ENCODE results near the gene SSNA1. TPM values are rescaled to one million over a fixed set of nuclear protein-coding genes. Genes with fewer than 3 reads are reported as not detected.

SSNA1 gene
- polyA plus RNA-seq, 1 donor from 2014 or later, result 170 TPM

DNA sequence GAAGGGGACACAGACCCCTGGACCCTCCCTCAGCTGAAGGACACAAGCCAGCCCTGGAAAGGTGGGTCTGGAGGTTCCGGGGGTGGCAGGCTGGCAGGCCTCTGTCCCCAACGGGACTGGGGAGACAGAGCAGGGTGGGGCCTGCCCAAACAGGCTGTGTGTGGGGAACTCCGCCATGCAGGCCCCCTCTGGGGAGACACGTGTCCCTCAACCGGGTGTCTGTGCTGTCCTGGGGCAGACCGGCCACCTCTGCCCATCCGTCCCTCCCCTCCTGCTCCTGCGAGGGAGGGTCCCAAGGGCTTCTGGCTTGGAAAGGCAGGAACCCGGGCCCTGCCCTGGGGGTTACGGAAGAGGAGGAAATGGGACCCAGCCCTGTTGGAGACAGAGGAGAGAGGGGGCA is 43.6 kb downstream of the SSNA1 start:
- no peaks in the 10 kb centered on the region for H3F3A ChIP-seq (ENCODE audit: insufficient read depth, low read length, poor library complexity, severe bottlenecking)
- no peak overlapping the region for H3K4me3 ChIP-seq (ENCODE audit: low read length)
- H3K36me3 ChIP-seq (ENCODE audit: insufficient read depth, low read length), result no peaks in the 10 kb centered on the region
- H4K20me1 ChIP-seq (ENCODE audit: insufficient read depth), result no peaks in the 10 kb centered on the region
- no peak overlapping the region for H3K27ac ChIP-seq (ENCODE audit: low read length)
- no peaks in the 10 kb centered on the region for H3K9me2 ChIP-seq (ENCODE audit: insufficient read depth, low read length)
- no peaks in the 10 kb centered on the region for H3K79me2 ChIP-seq (replicated peaks; ENCODE audit: insufficient read depth, low read length)
- no peak overlapping the region for H2AFZ ChIP-seq (ENCODE audit: low read depth, low read length)
- no peak overlapping the region for H3K9ac ChIP-seq (ENCODE audit: low read length)
- no peaks in the 10 kb centered on the region for H3K27me3 ChIP-seq (ENCODE audit: insufficient read depth, low read depth, low read length)
- H3K9me3 ChIP-seq (ENCODE audit: low read length), result no peaks in the 10 kb centered on the region
- no peak overlapping the region for H3K4me2 ChIP-seq (ENCODE audit: low read length)
- TF ChIP-seq EP300 (conservative IDR thresholded peaks at IDR 0.05; ENCODE audit: poor library complexity, severe bottlenecking), result no peak
- no peak for TF ChIP-seq SMC3 (conservative IDR thresholded peaks at IDR 0.05; ENCODE audit: poor library complexity)
- no peak for TF ChIP-seq RAD21 (conservative IDR thresholded peaks at IDR 0.05)
- no peak for TF ChIP-seq MXI1 (conservative IDR thresholded peaks at IDR 0.05; ENCODE audit: poor library complexity, severe bottlenecking)
- no peak for TF ChIP-seq EZH2 (IDR thresholded peaks at IDR 0.05; ENCODE audit: borderline replicate concordance, insufficient read depth, low read length, poor library complexity, severe bottlenecking)
- TF ChIP-seq REST (IDR thresholded peaks at IDR 0.05; ENCODE audit: borderline replicate concordance), result no peak
- no peak for TF ChIP-seq TAF1 (IDR thresholded peaks at IDR 0.05; ENCODE audit: low read depth)
- TF ChIP-seq, protein P1, sequence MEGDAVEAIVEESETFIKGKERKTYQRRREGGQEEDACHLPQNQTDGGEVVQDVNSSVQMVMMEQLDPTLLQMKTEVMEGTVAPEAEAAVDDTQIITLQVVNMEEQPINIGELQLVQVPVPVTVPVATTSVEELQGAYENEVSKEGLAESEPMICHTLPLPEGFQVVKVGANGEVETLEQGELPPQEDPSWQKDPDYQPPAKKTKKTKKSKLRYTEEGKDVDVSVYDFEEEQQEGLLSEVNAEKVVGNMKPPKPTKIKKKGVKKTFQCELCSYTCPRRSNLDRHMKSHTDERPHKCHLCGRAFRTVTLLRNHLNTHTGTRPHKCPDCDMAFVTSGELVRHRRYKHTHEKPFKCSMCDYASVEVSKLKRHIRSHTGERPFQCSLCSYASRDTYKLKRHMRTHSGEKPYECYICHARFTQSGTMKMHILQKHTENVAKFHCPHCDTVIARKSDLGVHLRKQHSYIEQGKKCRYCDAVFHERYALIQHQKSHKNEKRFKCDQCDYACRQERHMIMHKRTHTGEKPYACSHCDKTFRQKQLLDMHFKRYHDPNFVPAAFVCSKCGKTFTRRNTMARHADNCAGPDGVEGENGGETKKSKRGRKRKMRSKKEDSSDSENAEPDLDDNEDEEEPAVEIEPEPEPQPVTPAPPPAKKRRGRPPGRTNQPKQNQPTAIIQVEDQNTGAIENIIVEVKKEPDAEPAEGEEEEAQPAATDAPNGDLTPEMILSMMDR (IDR thresholded peaks at IDR 0.05; ENCODE audit: poor library complexity, severe bottlenecking), result no peak
- no peak for TF ChIP-seq POLR2AphosphoS5 (IDR thresholded peaks at IDR 0.05)

DNA sequence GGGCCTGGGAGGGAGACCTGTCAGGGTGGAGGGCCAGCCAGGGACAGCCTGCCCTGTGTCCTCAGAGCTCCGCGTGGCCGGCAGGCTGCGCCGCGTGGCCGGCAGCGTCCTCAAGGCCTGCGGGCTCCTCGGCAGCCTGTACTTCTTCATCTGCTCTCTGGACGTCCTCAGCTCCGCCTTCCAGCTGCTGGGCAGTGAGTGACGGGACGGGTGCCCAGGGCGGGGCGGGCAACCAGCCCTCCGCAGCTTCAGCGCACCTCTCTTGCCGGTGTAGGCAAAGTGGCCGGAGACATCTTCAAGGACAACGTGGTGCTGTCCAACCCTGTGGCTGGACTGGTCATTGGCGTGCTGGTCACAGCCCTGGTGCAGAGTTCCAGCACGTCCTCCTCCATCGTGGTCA is 44.0 kb downstream of the SSNA1 start:
- H3K79me2 ChIP-seq (replicated peaks; ENCODE audit: insufficient read depth, low read length), result no peaks in the 10 kb centered on the region

More for the DNA sequence above, 44.0 kb downstream of the SSNA1 start:
- Histone ChIP-seq H3K9ac (ENCODE audit: low read length) (no peak overlapping the region), H2AFZ (ENCODE audit: low read depth, low read length) (no peak overlapping the region), H3K36me3 (ENCODE audit: insufficient read depth, low read length) (no peaks in the 10 kb centered on the region), H3F3A (ENCODE audit: insufficient read depth, low read length, poor library complexity, severe bottlenecking) (no peaks in the 10 kb centered on the region), H3K4me2 (ENCODE audit: low read length) (no peak overlapping the region), H3K27me3 (ENCODE audit: insufficient read depth, low read depth, low read length) (no peaks in the 10 kb centered on the region), H3K9me3 (ENCODE audit: low read length) (no peaks in the 10 kb centered on the region), H4K20me1 (ENCODE audit: insufficient read depth) (no peaks in the 10 kb centered on the region), H3K4me3 (ENCODE audit: low read length) (no peak overlapping the region), H3K27ac (ENCODE audit: low read length) (no peak overlapping the region), H3K9me2 (ENCODE audit: insufficient read depth, low read length) (no peaks in the 10 kb centered on the region)
- no peak for TF ChIP-seq REST (IDR thresholded peaks at IDR 0.05; ENCODE audit: borderline replicate concordance)
- no peak for TF ChIP-seq SMC3 (conservative IDR thresholded peaks at IDR 0.05; ENCODE audit: poor library complexity)
- no peak for TF ChIP-seq POLR2AphosphoS5 (IDR thresholded peaks at IDR 0.05)
- TF ChIP-seq EZH2 (IDR thresholded peaks at IDR 0.05; ENCODE audit: borderline replicate concordance, insufficient read depth, low read length, poor library complexity, severe bottlenecking), result no peak
- no peak for TF ChIP-seq MXI1 (conservative IDR thresholded peaks at IDR 0.05; ENCODE audit: poor library complexity, severe bottlenecking)
- TF ChIP-seq EP300 (conservative IDR thresholded peaks at IDR 0.05; ENCODE audit: poor library complexity, severe bottlenecking), result no peak
- TF ChIP-seq, protein P1 (IDR thresholded peaks at IDR 0.05; ENCODE audit: poor library complexity, severe bottlenecking), result no peak
- no peak for TF ChIP-seq TAF1 (IDR thresholded peaks at IDR 0.05; ENCODE audit: low read depth)
- no peak for TF ChIP-seq RAD21 (conservative IDR thresholded peaks at IDR 0.05)

All from neural cell (in vitro differentiated cells).